Nephron (organoid): ENCODE results near the gene MOB1A.

ENCODE experiments used
- H3K27ac Mint-ChIP-seq, 3 experiments: 2 replicates each; pipeline ENCODE4 v1.8.0; 2020; ENCODE audit warnings: mixed read lengths in 3 of 3, mild to moderate bottlenecking in 2 of 3, moderate library complexity in 1 of 3
- H3K27me3 Mint-ChIP-seq: 2 replicates; pipeline ENCODE4 v1.8.0; 2021; ENCODE audit warnings: low read depth, mild to moderate bottlenecking, moderate library complexity, mixed read lengths
- H3K36me3 Mint-ChIP-seq: 2 replicates; pipeline ENCODE4 v1.8.0; 2020; ENCODE audit warnings: low read depth, mixed read lengths
- H3K4me1 Mint-ChIP-seq: 2 replicates; pipeline ENCODE4 v1.8.0; 2020; ENCODE audit warnings: mixed read lengths
- H3K4me3 Mint-ChIP-seq, 3 experiments: 2 replicates each; pipeline ENCODE4 v1.8.0; 2020; ENCODE audit warnings: mild to moderate bottlenecking in 3 of 3, mixed read lengths in 3 of 3, moderate library complexity in 2 of 3
- H3K9me3 Mint-ChIP-seq: 2 replicates; pipeline ENCODE4 v1.8.0; 2020; ENCODE audit warnings: mixed read lengths
- TF ChIP-seq, protein P1 (sequence below), 3 experiments: fragments of 200-600 bp; sonication (generic); IDR thresholded peaks; one replicate each; pipeline ENCODE4 v1.5.0; 2021; ENCODE audit warnings: antibody characterized with exemption in 3 of 3; ENCODE audit not compliant: unreplicated experiment in 3 of 3

The MOB1A gene

DNA sequence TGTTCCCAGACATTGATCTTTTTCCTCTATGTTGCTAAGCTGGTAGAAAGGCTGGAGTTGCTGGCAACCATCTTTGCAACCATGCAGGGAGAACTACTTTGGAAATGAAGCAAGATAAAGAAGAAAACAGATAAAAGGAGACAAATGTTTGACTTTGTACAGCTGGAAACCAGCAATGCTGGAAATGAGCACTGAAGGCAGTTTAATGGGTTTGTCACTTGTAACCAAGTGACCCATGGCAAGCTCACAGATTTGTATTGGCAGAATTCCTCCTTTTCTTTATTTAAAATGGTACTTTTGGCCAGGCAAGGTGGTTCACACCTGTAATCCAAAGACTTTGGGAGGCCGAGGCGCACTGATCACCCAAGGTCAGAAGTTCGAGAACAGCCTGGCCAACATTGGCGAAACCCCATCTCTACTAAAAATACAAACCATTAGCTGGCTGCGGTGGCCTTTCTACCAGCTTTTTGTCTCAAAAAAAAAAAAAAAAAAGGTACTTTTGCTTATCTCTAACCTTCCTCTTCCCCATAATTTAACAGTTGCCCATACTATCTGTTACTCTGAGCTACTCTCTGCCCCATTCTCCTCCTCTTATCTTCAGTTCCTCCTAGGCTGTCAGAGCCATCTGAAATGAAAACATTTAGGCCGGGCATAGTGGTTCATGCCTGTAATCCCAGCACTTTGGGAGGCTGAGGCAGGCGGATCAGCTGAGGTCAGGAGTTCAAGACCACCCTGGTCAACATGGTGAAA lies 28.9 kb downstream of the MOB1A start:
- Mint-ChIP-seq H3K27ac (no peak overlapping the region), H3K27me3 (no peaks in the 10 kb centered on the region), H3K36me3 (peaks cover 12% of the 10 kb centered on the region), H3K4me3 (peak overlapping the region; percentile 62 to 79 (median 65)), H3K4me1 (no peaks in the 10 kb centered on the region), H3K9me3 (no peaks in the 10 kb centered on the region)
- TF ChIP-seq, protein P1, sequence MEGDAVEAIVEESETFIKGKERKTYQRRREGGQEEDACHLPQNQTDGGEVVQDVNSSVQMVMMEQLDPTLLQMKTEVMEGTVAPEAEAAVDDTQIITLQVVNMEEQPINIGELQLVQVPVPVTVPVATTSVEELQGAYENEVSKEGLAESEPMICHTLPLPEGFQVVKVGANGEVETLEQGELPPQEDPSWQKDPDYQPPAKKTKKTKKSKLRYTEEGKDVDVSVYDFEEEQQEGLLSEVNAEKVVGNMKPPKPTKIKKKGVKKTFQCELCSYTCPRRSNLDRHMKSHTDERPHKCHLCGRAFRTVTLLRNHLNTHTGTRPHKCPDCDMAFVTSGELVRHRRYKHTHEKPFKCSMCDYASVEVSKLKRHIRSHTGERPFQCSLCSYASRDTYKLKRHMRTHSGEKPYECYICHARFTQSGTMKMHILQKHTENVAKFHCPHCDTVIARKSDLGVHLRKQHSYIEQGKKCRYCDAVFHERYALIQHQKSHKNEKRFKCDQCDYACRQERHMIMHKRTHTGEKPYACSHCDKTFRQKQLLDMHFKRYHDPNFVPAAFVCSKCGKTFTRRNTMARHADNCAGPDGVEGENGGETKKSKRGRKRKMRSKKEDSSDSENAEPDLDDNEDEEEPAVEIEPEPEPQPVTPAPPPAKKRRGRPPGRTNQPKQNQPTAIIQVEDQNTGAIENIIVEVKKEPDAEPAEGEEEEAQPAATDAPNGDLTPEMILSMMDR (IDR thresholded peaks at IDR 0.05; ENCODE audit: unreplicated experiment in 3 of 3), result no peak

DNA sequence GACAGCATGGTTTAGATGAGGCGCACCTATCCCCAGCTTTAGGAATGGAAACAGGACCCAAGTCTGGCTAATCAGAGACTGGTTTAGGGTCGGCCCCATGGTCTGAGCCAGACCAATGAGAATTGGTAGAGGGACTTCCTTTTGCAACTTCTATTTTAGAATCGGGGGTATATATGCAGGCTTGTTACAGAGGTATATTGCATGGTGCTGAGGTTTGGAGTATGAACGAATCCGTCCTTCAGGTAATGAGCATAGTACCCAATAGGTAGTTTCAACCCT lies 29.5 kb downstream of the MOB1A start:
- TF ChIP-seq, protein P1 (IDR thresholded peaks at IDR 0.05; ENCODE audit: unreplicated experiment in 3 of 3), result no peak
- Mint-ChIP-seq H3K4me1 (no peaks in the 10 kb centered on the region), H3K9me3 (no peaks in the 10 kb centered on the region), H3K27ac (no peak overlapping the region), H3K4me3 (no peak overlapping the region), H3K36me3 (peaks cover 12% of the 10 kb centered on the region), H3K27me3 (no peaks in the 10 kb centered on the region)

DNA sequence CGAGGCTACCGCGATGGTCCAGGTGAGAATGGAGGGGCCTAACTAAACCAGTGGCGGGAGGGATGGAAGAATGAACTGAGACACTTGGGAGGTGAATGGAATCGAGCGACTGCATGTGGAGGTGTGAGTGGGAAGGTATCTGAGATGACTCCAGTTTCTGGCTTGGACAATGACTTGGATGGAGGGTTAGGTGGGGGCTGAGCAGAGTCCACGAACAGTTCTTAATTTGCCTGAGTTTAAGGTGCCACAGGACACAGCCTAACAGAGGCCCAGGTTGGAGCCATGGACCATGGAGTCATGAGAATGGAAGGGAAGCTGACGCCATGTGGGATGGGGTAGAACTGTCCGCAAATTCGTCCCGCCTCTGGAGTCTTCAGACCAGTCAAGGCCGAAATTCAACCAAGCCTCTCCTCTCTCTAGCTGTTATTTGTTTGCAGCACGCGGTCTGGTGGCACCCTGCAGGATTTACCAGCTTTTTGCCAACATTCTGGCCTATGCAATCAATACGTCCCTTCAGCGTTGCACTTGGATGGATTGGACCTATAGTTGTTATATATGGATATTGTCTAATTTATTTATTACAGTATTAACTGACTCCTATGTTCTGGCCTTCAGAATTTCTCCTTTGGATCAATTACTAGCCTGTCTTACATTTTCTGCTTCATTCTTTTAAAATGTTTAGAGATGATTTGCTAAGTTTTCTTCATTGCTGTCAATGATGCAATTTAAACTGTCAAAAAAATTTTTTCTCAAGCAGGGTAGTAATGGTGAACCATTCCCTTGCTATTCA lies 30.0 kb downstream of the MOB1A start:
- H3K9me3 Mint-ChIP-seq, result no peaks in the 10 kb centered on the region
- H3K4me3 Mint-ChIP-seq, result no peak overlapping the region
- H3K36me3 Mint-ChIP-seq, result peaks cover 11% of the 10 kb centered on the region
- H3K27ac Mint-ChIP-seq, result no peak overlapping the region
- H3K4me1 Mint-ChIP-seq, result no peaks in the 10 kb centered on the region
- TF ChIP-seq, protein P1 (IDR thresholded peaks at IDR 0.05; ENCODE audit: unreplicated experiment in 3 of 3), result no peak
- H3K27me3 Mint-ChIP-seq, result no peaks in the 10 kb centered on the region

DNA sequence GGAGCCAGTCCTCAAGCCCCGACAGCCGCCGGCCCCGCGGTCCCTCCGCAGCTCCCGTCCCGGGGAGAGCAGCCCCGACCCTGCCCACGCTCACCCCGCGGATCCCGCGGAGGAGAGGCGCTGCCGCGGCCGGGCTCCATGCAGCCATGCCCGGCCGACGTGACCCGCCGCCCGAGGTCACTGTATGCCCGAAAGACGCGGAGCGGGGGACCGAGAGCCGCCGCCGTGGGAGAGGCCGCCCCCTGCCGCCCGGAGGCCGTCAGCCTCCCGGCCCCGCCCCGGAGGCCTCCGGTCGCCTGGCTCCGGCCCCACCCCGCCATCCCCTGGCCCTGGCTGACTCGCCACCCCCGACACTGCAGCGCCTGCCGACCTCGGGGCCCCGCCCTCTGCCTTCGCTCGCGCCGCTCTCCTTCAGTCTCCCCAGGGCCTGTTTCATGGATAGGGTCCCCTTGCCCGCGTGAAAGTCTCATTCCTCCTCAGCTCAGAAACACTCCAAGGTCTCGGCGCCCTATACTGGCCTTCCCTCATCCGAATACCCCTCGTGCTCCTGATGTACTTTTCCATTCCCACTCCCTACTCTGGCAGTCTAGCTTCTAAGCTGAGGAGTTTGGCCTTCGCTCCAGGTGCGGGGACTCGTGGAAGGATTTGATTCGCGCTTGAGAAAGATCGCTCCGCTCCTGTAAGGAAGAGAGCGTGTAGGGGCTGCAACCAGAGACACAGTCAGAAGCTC lies 30.8 kb downstream of the MOB1A start, which contains the start of gene BOLA3:
TSS of gene BOLA3 (minus strand) at position 186 of the 730 bp plus-strand sequence. CDS start at position 148, 38 bp downstream.
- Mint-ChIP-seq H3K4me3 (no peak within 1 kb of the TSS), H3K4me1 (no peaks in the 10 kb centered on the region), H3K27me3 (no peaks in the 10 kb centered on the region), H3K27ac (no peak within 1 kb of the TSS), H3K36me3 (peaks cover 4% of the 10 kb centered on the region), H3K9me3 (no peaks in the 10 kb centered on the region)
- TF ChIP-seq, protein P1 (IDR thresholded peaks at IDR 0.05; ENCODE audit: unreplicated experiment in 3 of 3), result peak; percentile 62 to 74 (median 63)

DNA sequence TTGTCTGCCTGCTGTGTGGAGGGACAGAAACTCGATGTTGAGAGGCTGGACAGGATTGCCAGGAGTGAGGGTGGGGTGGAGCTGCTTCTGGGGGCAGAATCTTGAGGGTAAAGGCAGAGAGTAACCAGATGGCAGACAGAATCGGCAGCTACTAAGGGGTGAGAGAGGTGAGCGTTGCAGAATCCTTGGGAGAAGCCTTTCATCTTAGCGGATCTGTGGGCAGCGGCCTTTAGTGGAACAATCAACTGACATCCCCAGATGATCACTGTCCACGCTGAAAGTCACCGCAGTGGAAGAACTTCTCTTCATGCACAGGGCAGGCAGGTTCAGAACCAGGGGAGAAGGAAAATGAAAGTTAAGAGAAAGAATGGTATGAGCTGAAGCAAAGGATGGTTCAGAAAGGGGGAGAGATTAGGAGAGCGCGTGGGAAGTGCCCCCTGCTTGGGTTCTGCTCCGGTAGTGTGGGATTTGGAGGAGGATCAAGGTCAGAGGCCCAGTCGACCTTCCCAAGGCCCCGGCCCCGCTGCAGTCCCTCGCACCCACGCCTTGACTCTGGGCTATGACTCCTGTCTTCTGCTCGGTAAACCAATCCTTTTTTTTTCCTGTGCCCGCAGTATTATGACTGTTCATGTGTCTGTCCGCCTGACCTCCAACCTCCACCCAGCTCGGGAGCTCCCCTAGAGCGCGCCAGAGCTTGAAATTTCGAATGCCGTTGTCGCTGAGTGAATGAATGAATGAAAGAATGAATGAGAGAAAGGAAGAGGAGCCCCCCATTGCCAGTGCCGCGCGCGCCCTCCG lies 31.6 kb downstream of the MOB1A start:
- TF ChIP-seq, protein P1 (IDR thresholded peaks at IDR 0.05; ENCODE audit: unreplicated experiment in 3 of 3), result no peak
- no peaks in the 10 kb centered on the region for H3K9me3 Mint-ChIP-seq

More for the DNA sequence above, 31.6 kb downstream of the MOB1A start:
- no peak overlapping the region for H3K4me3 Mint-ChIP-seq
- no peak overlapping the region for H3K27ac Mint-ChIP-seq
- H3K27me3 Mint-ChIP-seq, result no peaks in the 10 kb centered on the region
- H3K4me1 Mint-ChIP-seq, result no peaks in the 10 kb centered on the region
- H3K36me3 Mint-ChIP-seq, result peaks cover 7% of the 10 kb centered on the region
